Stimulated activated CD8-positive, alpha-beta memory T cell treated with anti-CD3 and anti-CD28 coated beads, Interleukin-12 subunit alpha, Interleukin-12 subunit beta, amount 100 ng/mL, for 24 hours (primary cell): ENCODE results near the gene ADPRHL1.

Experiments used
- DNase-seq: peaks from one replicate; pipeline ENCODE4 v3.0.0-alpha.2; 2020; ENCODE audit errors: extremely low read depth

The ADPRHL1 gene

GRCh38 chr13:113433391-113433916 is 19.8 kb downstream of the ADPRHL1 start:
- no peak for DNase-seq

DNA sequence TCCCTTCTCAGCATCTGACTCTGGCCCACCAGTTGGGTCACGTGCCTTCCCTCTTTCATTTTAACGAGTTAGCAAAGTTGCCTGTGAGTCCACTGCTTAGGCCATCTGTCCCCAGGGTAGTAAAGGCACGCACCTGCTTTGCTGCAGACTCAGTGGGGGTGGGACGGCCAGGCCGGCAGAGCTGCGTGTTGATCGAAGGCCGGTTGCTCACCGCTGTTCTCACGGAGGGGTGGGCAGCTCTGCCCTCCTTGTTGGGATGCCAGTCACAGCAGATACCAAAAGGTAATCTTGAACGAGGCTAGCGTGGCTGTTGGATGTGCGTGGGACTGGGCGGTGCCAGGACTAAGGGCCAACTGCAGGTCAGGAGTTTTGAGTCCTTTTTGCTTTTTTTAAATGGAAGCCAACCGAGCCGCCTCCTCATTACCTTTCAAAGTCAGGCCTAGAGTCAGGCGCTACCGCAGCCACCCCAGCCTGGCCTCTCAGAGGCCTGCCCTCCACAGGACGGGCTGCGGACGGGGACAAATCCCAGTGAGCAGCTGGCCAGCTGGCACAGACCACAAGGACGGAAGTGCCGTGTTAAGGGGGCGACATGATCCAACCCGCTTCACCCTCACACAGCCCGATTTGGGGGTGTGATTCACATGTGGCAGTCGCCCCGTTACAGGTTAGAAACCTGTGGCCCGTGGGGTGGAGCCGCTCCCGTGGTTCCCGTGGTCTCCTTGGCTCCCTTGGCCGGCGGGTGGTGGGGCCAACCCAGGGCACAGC is 20.6 kb downstream of the ADPRHL1 start:
- no peak for DNase-seq

- DNase-seq = no peak
These were observed 22.1 kb downstream of the ADPRHL1 start for GRCh38 chr13:113431171-113431570.

GRCh38 chr13:113430378-113431110 is 22.7 kb downstream of the ADPRHL1 start:
- DNase-seq = no peak

DNA sequence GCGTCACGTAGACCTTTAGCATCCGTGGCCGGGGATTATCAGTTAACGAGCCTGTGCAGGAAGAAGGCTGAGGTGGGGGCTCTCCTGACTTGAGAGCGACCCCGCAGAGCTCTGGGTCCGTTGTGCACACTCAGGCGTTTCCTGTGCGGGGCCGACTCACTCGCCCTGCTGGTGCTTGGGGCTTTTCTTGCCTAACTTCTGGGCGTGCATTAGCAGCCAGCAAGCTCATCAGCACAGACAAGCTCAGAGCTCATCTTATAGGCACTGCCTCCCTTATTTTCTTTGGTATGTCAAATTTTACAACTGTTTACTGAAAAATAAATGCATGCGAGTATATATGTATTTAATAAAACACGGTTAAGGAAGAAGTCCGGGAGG is 23.7 kb downstream of the ADPRHL1 start:
- DNase-seq = no peak

GRCh38 chr13:113428871-113429607 is 24.2 kb downstream of the ADPRHL1 start:
- DNase-seq = no peak

- DNase-seq = no peak
These were observed 24.8 kb downstream of the ADPRHL1 start for GRCh38 chr13:113428469-113428865.

DNA sequence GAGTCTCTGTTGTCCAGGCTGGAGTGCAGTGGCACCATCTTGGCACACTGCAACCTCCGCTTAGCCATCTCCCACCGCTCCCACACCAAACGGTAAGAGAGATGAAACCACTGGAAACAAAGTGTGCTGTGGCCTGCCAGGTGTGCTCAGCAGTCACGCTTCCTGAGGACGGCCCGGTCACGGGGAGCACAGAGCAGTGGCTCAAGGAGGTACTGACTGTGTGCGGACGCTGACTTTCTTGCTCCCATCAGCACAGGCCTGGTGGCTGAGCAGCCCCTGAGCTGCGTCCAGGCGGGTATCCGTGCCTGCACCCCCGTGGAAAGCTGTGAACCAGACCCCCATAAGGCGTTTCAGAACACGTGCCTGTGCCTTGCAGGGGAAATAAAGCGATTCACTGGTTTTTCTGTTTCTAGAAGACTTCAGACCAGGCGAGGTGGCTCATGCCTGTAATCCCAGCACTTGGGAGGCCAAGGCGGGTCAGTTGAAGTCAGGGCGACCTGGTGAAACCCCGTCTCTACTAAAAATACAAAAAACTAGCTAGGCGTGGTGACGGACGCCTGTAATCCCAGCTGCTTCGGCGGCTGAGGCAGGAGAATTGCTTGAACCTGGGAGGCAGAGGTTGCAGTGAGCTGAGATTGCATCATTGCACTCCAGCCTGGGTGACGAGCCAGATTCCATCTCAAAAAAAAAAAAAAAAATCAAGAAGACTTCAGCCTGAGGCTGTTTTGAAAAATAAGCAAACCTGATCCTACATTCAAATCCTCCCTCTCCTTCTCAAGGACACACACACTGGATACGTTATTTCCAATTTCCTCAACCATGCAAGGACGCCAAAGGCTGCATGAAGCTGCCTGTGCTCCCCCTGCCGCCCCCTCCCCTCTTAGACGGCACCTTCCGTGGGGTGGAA is 25.5 kb downstream of the ADPRHL1 start:
- DNase-seq = no peak

DNA sequence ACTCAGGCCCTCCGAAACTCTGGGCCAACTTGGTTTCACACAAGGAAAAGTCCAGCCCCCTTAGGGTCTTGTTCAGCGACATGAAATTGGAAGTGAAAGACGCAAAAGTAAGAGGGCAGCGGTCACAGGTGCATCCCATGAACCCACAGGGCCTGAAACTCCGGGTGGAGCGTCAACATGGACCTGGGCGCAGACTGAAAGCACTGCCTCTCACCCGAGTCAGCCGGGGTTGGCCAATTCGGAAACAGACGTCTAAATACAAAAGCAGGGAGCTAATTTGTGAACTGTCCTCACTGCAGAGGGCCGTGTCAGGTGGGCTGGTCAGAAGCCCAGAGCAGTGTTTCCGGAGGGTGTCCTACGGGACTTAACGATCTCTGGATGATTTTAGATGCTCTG is 26.7 kb downstream of the ADPRHL1 start:
- DNase-seq = no peak

DNA sequence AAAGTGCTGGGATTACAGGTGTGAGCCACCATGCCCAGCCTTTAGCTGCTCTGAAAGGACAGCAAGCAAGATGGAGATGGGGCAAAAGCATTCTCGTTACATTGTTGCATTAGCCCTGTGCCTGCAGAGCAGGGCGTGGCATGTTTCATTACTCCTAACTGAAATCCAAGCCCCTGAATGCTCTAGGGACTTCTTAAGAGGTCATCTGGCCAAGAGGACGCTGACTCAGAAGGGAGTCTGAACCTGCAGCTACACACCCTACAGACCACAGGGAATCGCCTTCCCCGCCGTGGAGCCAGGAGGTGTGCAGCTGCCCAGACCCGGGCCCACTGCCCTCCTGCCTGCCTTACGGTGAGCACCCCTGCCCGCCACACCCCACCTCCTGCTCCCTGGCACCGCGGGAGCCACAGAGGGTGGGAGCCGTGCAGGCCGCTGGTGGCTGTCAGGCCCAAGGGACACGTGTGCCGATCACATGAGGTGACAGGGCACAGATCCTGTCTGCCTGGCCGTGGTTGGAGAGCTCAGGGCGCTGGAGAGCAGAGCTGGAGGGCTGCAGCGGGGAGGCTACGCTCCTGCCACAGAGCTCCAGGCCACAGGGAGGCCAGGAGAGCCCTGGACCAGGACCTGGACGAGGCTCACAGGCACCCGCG is 27.2 kb downstream of the ADPRHL1 start:
- no peak for DNase-seq

- DNase-seq = no peak
These were observed 29.6 kb downstream of the ADPRHL1 start for GRCh38 chr13:113423520-113424163.

DNA sequence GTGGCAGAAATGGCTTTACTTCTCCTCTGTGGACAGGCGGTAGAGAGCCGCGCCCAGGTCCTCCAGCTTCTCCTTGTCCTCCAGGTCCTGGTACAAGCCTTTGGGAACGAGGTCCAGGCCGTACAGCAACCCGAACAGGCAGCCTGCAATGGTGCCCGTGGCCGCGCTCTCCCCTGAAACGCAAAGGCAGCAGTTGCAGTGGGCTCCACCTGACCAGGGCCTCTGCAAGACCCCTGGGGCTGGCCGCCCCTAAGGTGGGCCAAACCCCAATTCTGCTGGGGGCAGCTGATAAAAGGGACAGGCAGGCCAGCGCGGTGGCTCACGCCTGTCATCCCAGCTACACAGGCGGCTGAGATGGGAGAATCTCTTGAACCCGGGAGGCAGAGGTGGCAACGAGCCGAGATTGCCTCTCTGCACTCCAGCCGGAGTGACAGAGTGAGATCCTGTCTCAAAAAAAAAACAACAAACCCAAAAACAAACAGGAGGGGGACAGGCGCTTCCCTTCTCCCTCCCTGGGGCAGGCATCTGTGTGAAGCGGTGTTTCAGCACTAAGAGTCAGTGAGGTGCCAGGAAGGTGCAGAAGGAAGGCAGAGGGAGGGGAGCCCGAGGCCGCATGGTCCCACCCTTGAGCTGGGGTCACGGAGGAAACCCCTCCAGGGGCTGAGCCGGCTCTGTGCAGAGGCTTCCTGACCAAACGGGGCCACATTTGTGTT is 30.3 kb downstream of the ADPRHL1 start:
- DNase-seq = no peak

- DNase-seq = no peak
These were observed 31.5 kb downstream of the ADPRHL1 start for GRCh38 chr13:113421673-113422270.

DNA sequence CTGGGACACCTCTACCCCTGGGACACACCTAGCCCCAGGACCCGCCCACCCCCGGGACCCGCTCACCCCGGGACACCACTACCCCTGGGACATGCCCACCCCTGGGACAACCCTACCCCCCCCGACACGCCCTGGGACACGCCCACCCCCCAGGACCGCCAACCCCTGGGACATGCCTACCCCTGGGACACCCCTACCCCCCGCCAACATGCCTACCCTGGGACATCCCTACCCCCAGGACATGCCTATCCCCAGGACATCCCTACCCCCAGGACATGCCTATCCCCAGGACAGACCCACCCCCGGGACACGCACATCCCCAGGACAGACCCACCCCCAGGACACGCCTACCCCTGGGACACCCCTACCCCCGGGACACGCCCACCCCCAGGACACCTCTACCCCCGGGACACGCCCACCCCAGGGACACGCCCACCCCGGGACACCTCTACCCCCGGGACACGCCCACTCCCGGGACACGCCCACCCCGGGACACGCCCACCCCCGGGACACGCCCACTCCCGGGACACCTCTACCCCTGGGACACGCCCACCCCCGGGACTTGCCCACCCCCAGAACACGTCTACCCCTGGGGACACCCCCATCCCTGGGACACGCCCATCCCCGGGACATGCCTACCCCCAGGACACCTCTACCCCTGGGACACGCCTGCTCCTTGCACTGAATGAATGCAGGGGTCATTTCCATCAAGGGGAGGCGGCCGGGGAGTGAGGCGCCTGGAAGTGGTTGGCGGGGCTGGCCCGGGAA is 32.3 kb downstream of the ADPRHL1 start:
- no peak for DNase-seq

DNA sequence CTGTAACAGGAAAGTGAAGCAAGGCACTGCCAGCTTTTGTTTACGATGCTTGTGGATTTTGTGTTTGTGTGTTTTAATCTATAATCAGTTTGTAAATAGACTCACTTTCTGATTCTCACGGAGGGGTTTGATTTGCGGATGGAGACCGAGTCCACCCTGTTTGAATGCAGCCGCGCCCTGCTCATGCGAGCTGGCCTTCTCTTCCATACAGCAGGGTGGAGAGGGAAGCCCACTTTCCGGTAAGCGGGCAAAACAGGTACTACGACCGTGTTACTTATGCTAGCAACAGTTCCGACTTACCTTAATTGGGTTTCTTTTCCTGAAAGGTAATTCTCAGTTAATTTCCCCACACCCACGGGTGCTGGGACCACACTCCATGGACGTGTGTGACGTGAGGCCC is 33.1 kb downstream of the ADPRHL1 start:
- DNase-seq = no peak

DNA sequence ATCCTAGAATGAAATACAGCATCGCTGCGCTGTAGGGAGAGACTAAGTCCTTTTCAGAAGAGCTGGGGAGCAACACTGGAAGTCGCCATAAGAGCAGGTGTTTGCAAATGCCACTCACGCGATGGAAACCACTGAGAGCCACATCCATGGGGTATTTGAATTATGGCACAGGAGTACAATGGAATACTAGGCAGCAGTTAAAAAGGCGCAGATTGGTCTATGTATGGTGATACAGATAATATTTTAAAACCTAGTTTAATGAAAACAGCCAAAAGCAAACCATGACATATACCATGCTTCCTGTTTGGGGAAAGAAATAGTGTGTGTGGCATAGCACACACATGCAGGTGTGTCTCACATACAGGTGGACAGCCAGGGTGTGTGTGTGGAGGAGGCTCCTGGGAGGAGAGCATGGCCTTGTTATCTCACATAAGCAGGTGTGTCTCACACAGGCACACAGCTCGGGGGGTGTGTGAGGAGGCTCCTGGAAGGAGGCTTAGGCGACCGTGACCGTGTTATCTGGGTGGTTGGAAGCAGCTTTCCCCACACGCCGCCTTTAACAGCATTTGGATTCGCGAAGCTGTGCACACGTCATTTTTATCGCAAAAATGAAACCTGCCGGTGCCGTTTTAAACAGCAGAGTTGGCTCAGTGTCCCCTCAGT is 33.6 kb downstream of the ADPRHL1 start:
- DNase-seq = no peak

GRCh38 chr13:113418722-113419049 is 34.6 kb downstream of the ADPRHL1 start:
- no peak for DNase-seq
